SKM-1 (cell line): ENCODE results near the gene PIK3IP1.
A peak's percentile ranks its signal among the peaks of the same experiment; 100 is the strongest.
"Not testable (repeated sequence)": the region's sequence is repeated elsewhere in the genome, so short reads cannot be mapped to it uniquely, and the experiment has no call there.

Source experiments
- DNase-seq: peaks from one replicate; lab custom pipeline; 2025; ENCODE audit not compliant: unreplicated experiment; lab: John Stamatoyannopoulos, UW

The PIK3IP1 gene, protein sequence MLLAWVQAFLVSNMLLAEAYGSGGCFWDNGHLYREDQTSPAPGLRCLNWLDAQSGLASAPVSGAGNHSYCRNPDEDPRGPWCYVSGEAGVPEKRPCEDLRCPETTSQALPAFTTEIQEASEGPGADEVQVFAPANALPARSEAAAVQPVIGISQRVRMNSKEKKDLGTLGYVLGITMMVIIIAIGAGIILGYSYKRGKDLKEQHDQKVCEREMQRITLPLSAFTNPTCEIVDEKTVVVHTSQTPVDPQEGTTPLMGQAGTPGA

GRCh38 chr22:31292236-31292989, at the start of gene PIK3IP1:
TSS of gene PIK3IP1 (minus strand) at chr22:31292488. CDS start at chr22:31292344, 144 bp downstream.
- peak; percentile 71 for DNase-seq

- DNase-seq = no peak
These were observed 49.2 kb upstream of the PIK3IP1 start for GRCh38 chr22:31341386-31342088.

GRCh38 chr22:31340765-31341247, 48.5 kb upstream of the PIK3IP1 start:
- DNase-seq = no peak

GRCh38 chr22:31340360-31340759, 48.1 kb upstream of the PIK3IP1 start:
- DNase-seq = no peak

- no peak for DNase-seq
These were observed 47.0 kb upstream of the PIK3IP1 start for GRCh38 chr22:31339148-31339832.

GRCh38 chr22:31337178-31337577, 44.9 kb upstream of the PIK3IP1 start:
- no peak for DNase-seq

GRCh38 chr22:31334329-31334728, 42.0 kb upstream of the PIK3IP1 start:
- DNase-seq = no peak

DNA sequence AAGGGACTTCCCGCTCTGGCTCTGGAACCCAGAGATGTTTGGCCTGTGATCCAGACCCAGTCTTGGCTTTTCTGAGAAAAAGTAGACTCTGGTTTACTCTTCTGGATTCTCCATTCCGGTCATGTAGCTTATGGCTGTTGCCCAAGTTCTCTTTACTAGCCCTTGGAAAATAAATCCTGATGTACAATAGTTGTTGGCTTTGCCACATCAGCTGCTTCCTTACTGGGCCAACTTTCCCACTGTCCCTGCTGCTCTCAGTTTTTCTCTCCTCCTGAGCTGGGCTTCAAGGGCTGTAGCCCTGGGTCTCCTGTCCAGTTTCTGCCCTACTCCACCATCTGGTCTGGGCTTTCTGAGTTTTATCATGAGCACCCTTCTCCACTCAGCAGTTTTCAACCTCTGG, 41.4 kb upstream of the PIK3IP1 start:
- DNase-seq = no peak

- DNase-seq = no peak
These were observed 40.6 kb upstream of the PIK3IP1 start for GRCh38 chr22:31332886-31333285.

GRCh38 chr22:31332010-31332409, 39.7 kb upstream of the PIK3IP1 start:
- DNase-seq = no peak

DNA sequence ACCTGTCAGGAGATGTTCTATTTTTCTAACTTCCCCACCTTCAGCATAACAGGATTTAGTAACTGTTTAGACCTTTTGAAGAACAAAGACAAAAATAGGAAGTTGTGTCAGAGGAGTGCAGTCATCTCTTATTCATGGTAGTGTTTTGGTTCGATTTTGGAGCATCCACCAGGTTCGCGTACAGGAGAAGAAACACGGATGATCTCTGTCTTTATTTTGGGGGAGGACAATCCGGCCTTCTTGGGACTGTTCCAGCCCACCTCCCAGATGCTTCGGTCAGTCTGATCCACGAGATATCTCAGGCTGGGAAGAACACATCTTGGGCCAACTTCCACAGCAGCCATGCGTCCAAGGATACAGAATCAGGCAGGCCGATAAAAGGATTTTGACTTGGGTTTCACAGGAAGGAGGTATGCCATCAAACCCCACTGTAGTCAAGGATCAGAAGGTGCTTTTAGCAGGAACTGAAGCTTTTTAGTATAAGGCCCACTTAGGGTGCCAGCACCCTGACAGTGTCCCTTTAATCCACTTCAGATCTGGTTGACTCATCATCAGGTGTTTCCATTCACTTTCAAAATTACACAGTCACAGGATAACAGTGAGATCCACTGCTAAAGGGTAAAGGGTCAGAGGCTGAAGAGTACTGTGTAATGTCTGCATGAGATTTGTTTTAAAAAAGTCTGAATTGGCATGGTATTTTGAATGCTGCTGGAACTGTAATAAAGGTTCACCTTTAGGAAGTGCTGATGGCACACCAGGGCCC, 37.3 kb upstream of the PIK3IP1 start:
- DNase-seq = no peak

- no peak for DNase-seq
These were observed 36.7 kb upstream of the PIK3IP1 start for GRCh38 chr22:31329029-31329428.

- no peak for DNase-seq
These were observed 36.3 kb upstream of the PIK3IP1 start for GRCh38 chr22:31328544-31328960.

DNA sequence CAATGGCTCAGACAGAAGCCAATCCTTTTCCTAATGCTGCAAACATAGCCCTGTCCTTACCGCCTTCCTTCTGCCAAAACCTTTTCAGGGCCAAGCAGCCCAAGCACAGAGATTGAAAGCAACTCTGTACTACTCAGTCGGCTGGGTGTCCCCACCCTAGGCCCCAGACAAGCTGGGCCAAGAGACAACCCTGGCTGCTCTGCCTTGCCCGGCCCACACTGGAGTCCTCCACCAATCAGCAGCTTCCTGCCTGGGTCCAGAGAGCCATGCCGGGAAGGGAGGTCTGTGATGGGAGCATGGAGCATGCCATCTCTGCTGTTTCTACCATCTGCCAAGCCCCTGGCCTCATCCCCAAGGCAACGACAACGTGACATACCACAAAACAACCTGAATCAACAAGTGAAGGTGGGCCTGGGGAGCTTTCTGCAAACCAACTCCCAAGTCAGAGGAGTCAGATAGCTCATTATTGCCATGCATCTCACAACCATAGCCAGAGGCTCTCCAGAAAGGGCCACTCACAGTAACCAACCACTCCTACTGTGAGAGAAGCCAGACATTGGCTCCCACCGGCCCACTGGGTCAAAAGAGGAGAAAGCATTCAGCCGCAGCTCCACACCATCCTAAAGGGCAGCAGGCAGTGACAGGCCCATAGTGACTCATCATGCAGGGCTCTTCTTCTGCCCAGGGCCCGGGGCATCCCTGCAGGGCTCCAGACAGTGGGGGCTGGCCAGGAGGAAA, 35.7 kb upstream of the PIK3IP1 start:
- DNase-seq = no peak

- no peak for DNase-seq
These were observed 34.6 kb upstream of the PIK3IP1 start for GRCh38 chr22:31326877-31327276.

DNA sequence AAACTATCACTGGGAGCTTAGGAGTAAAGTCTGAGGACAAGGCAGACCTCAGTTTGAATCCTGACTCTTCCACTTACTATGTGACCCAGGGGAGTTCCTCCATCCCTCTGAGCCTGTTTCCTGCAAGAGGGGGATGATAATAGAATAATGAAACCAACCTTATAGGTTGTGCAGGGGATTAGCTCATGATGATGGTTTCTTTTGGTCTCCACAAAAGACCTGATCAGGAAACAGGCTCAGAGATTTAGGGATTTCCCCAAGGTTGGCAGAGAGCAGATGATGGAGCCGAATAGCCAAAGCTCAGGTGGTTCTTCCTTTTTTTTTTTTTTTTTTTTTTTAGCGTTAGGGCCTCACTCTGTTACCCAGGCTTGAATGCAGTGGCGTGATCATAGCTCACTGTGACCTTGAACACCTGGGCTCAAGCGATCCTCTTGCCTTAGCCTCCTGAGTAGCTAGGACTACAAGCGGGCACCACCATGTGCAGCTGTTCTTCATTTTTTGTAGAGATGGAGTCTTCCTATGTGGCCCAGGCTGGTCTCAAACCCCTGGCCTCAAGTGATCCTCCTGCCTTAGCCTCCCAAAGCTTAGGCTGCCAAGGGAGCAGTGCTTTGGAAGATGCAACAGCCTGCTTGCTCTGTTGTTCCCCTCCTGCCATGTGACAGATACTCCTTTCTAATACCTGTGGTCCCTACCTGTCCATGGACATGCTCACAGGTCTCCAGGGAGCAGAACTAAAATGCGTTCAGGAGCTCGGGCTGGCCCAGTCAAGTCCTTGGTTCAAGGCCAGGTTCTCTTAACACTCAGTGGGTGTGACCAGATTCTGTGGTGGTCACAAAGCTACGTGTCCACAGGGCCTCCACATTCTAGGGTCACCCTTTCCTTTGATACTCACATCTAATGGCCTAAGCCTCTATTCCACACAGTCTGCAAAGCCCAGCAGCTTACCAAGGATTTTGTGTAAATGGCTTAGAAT, 31.6 kb upstream of the PIK3IP1 start:
- no peak for DNase-seq

DNA sequence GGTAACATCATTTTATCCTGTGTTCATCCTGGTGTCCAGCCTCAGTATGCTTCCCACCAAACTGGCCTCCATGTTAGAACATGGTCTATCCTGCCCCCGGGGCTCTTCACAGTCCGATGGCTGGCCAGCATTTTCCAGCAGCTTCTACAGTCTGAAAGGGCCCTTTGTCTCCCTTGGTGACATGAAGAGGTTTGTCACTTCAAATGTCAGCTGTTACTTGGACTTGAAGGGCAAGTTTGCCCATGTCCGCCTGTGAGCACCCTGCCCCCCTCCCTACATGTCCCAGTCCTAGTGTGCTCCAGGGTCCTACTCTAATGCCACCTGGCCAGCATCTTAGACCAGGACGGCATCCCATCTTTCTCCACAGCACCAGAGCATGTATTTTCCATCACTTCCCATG, 29.1 kb upstream of the PIK3IP1 start:
- no peak for DNase-seq

GRCh38 chr22:31314220-31314619, 21.9 kb upstream of the PIK3IP1 start:
- not testable (repeated sequence) for DNase-seq
